Stimulated activated CD4-positive, alpha-beta T cell treated with anti-CD3 and anti-CD28 coated beads, Interleukin-2, amount 100 ng/mL, for 48 hours (primary cell): Measurements from ENCODE around the gene BCAP31.

Experiments
- DNase-seq, 2 donors: peaks; one replicate each; pipeline ENCODE4 v3.0.0-alpha.2; 2020

BCAP31 gene

GRCh38 chrX:153724252-153725038 lies at the start of gene BCAP31, which contains the start of gene ABCD1:
TSS of gene BCAP31 (minus strand) at chrX:153724387. CDS start at chrX:153723244, 1,143 bp downstream.
TSS of gene ABCD1 (plus strand) at chrX:153724856. CDS start at chrX:153725267, 411 bp downstream.
- peak; percentile 79 to 84 for DNase-seq

GRCh38 chrX:153773218-153773611 lies 49.0 kb upstream of the BCAP31 start:
- no peak for DNase-seq

GRCh38 chrX:153772316-153773217 lies 48.4 kb upstream of the BCAP31 start:
- no peak for DNase-seq

- no peak for DNase-seq
Measured at GRCh38 chrX:153771415-153772315, 47.5 kb upstream of the BCAP31 start.

- no peak for DNase-seq
Measured at GRCh38 chrX:153770601-153771414, 46.6 kb upstream of the BCAP31 start.

GRCh38 chrX:153769865-153770600 lies 45.8 kb upstream of the BCAP31 start:
- DNase-seq = no peak

GRCh38 chrX:153769158-153769864 lies 45.1 kb upstream of the BCAP31 start:
- DNase-seq = no peak

- no peak for DNase-seq
Measured at GRCh38 chrX:153768311-153769157, 44.3 kb upstream of the BCAP31 start.

- no peak for DNase-seq
Measured at GRCh38 chrX:153767674-153768055, 43.5 kb upstream of the BCAP31 start.

- DNase-seq = no peak
Measured at GRCh38 chrX:153766871-153767673, 42.9 kb upstream of the BCAP31 start.

GRCh38 chrX:153766098-153766817 lies 42.1 kb upstream of the BCAP31 start:
- no peak for DNase-seq

GRCh38 chrX:153765138-153766079 lies 41.2 kb upstream of the BCAP31 start:
- no peak for DNase-seq

GRCh38 chrX:153764786-153765137 lies 40.6 kb upstream of the BCAP31 start:
- DNase-seq = no peak

- DNase-seq = peak; percentile 65 to 83
Measured at GRCh38 chrX:153763989-153764755, 40.0 kb upstream of the BCAP31 start, which contains the start of gene PLXNB3. TSS of gene PLXNB3 (plus strand) at chrX:153764249. CDS start at chrX:153765536, 1,287 bp downstream.

- no peak for DNase-seq
Measured at GRCh38 chrX:153763298-153763932, 39.2 kb upstream of the BCAP31 start.
